HEK293 (cell line): ENCODE measurements around the gene FAM228B.
"Not testable (repeated sequence)": the region's sequence is repeated elsewhere in the genome, so short reads cannot be mapped to it uniquely, and the experiment has no call there.

Experiments
- CTCF ChIA-PET: fragments of 350-600 bp; formaldehyde crosslinking; extraction: SDS; loops from one replicate; lab custom pipeline; 2021; ENCODE audit warnings: antibody characterized with exemption; lab: Yijun Ruan, JAX
- POLR2A ChIA-PET: fragments of 300-600 bp; formaldehyde crosslinking; extraction: SDS; loops from one replicate; lab custom pipeline; 2020; ENCODE audit warnings: antibody characterized with exemption, inconsistent platforms; lab: Yijun Ruan, JAX
- H3K27ac ChIP-seq: fragments of 200-500 bp; sonication (Bioruptor generic); 2 replicates; pipeline ENCODE4 v1.5.1; 2014; ENCODE audit warnings: low read depth, low read length, control low read depth, inconsistent platforms; ENCODE audit errors: extremely low read depth
- H3K36me3 ChIP-seq, 2 experiments: fragments of 200-500 bp in 1 of 2; sonication (Bioruptor generic) in 1 of 2; 1 replicate in 1 of 2; 2 replicates in 1 of 2; pipeline ENCODE4 v1.5.1; 2014 to 2017; ENCODE audit warnings: inconsistent platforms in 2 of 2, low read length in 2 of 2; ENCODE audit not compliant: control insufficient read depth in 2 of 2, insufficient read depth in 1 of 2
- H3K4me1 ChIP-seq: fragments of 200-500 bp; sonication (Bioruptor generic); 2 replicates; pipeline ENCODE4 v1.5.1; 2014; ENCODE audit warnings: mild to moderate bottlenecking, low read length, inconsistent platforms; ENCODE audit not compliant: control insufficient read depth, insufficient read depth
- H3K4me3 ChIP-seq: 2 replicates; pipeline ENCODE4 v1.5.1; 2011; ENCODE audit warnings: low read depth, mild to moderate bottlenecking, control low read depth, low read length, moderate library complexity
- H3K9me3 ChIP-seq: fragments of 200-500 bp; sonication (Bioruptor generic); 2 replicates; pipeline ENCODE4 v1.5.1; 2014; ENCODE audit warnings: low read depth, low read length, inconsistent platforms; ENCODE audit not compliant: control insufficient read depth, insufficient read depth
- BCL11B ChIP-seq: fragments of 450-650 bp; formaldehyde crosslinking; IDR thresholded peaks from 2 replicates; pipeline ENCODE4 v1.5.1; 2016; ENCODE audit warnings: low read depth, missing biosample characterization, missing genetic modification characterization
- FEZF1 ChIP-seq: fragments of 450-650 bp; formaldehyde crosslinking; IDR thresholded peaks from 2 replicates; pipeline ENCODE4 v1.5.1; 2016; ENCODE audit warnings: missing biosample characterization, missing genetic modification characterization
- GFI1B ChIP-seq: fragments of 450-650 bp; formaldehyde crosslinking; IDR thresholded peaks from 2 replicates; pipeline ENCODE4 v1.5.1; 2016; ENCODE audit warnings: missing biosample characterization, missing genetic modification characterization
- GLI4 ChIP-seq: fragments of 450-650 bp; formaldehyde crosslinking; IDR thresholded peaks from 2 replicates; pipeline ENCODE4 v1.5.1; 2016; ENCODE audit warnings: missing biosample characterization, missing genetic modification characterization
- REST ChIP-seq: fragments of 450-650 bp; formaldehyde crosslinking; IDR thresholded peaks from 2 replicates; pipeline ENCODE4 v1.5.1; 2016; ENCODE audit warnings: missing biosample characterization, missing genetic modification characterization
- SETDB1 ChIP-seq: IDR thresholded peaks from one replicate; pipeline ENCODE4 v1.6.1; 2017; ENCODE audit warnings: mild to moderate bottlenecking, low read length, moderate library complexity, mixed read lengths; ENCODE audit not compliant: insufficient read length
- ZBTB17 ChIP-seq: fragments of 450-650 bp; formaldehyde crosslinking; IDR thresholded peaks from 2 replicates; pipeline ENCODE4 v1.5.1; 2016; ENCODE audit warnings: missing biosample characterization, missing genetic modification characterization
- ZNF133 ChIP-seq: fragments of 450-650 bp; formaldehyde crosslinking; IDR thresholded peaks from 2 replicates; pipeline ENCODE4 v1.5.1; 2016; ENCODE audit warnings: missing biosample characterization, missing genetic modification characterization
- ZNF140 ChIP-seq: fragments of 450-650 bp; formaldehyde crosslinking; IDR thresholded peaks from 2 replicates; pipeline ENCODE4 v1.5.1; 2016; ENCODE audit warnings: missing biosample characterization, missing genetic modification characterization
- ZNF239 ChIP-seq: fragments of 450-650 bp; formaldehyde crosslinking; IDR thresholded peaks from 2 replicates; pipeline ENCODE4 v1.5.1; 2016; ENCODE audit warnings: missing biosample characterization, missing genetic modification characterization
- ZNF26 ChIP-seq: fragments of 450-650 bp; formaldehyde crosslinking; IDR thresholded peaks from 2 replicates; pipeline ENCODE4 v1.5.1; 2016; ENCODE audit warnings: missing biosample characterization, missing genetic modification characterization
- ZNF366 ChIP-seq: fragments of 450-650 bp; formaldehyde crosslinking; conservative IDR thresholded peaks from 2 replicates; pipeline ENCODE4 v1.5.1; 2016; ENCODE audit warnings: missing biosample characterization, missing genetic modification characterization
- ZNF398 ChIP-seq: fragments of 450-650 bp; formaldehyde crosslinking; IDR thresholded peaks from 2 replicates; pipeline ENCODE4 v1.5.1; 2017; ENCODE audit warnings: missing biosample characterization, missing genetic modification characterization
- ZNF416 ChIP-seq: fragments of 450-650 bp; formaldehyde crosslinking; IDR thresholded peaks from 2 replicates; pipeline ENCODE4 v1.5.1; 2016; ENCODE audit warnings: missing biosample characterization, missing genetic modification characterization
- ZNF529 ChIP-seq: fragments of 450-650 bp; formaldehyde crosslinking; IDR thresholded peaks from 2 replicates; pipeline ENCODE4 v1.5.1; 2017; ENCODE audit warnings: missing genetic modification characterization, missing biosample characterization; ENCODE audit not compliant: insufficient replicate concordance
- ZNF555 ChIP-seq: fragments of 450-650 bp; formaldehyde crosslinking; conservative IDR thresholded peaks from 2 replicates; pipeline ENCODE4 v1.5.1; 2017; ENCODE audit warnings: missing biosample characterization, mild to moderate bottlenecking, missing genetic modification characterization, inconsistent platforms
- ZNF621 ChIP-seq: fragments of 450-650 bp; formaldehyde crosslinking; IDR thresholded peaks from 2 replicates; pipeline ENCODE4 v1.5.1; 2017; ENCODE audit warnings: missing biosample characterization, missing genetic modification characterization
- ZSCAN16 ChIP-seq: fragments of 450-650 bp; formaldehyde crosslinking; IDR thresholded peaks from 2 replicates; pipeline ENCODE4 v1.5.1; 2016; ENCODE audit warnings: missing biosample characterization, missing genetic modification characterization

Gene FAM228B

GRCh38 chr2:24125956-24126355 is 2.7 kb downstream of the FAM228B start (continued):
- TF ChIP-seq ZSCAN16 (tag by site-specific recombination) (no peak), GLI4 (no peak), ZNF416 (tag by site-specific recombination) (no peak), ZNF366 (no peak), ZNF398 (no peak), ZNF140 (no peak), REST (tag by site-specific recombination) (no peak), ZNF555 (no peak), FEZF1 (tag by site-specific recombination) (no peak), BCL11B (no peak), ZBTB17 (tag by site-specific recombination) (no peak), ZNF239 (no peak)

DNA sequence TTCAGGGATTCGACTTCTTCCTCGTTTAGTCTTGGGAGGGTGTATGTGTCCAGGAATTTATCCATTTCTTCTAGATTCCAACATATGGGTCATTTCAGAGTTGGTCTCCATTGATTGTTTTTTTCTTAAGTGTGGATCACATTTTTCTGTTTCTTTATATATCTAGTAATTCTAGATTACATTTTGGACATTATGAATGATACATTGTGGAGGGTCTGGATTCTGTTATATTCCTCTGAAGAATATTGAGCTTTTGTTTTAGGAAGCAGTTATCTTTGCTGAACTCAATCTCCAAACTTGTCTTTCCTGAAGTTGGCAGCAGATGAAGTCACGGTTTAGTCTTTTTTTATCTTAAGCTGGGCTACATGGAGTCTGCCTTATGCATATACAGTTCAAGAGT is 9.3 kb downstream of the FAM228B start:
- peak; percentile 88 for TF ChIP-seq ZNF26 (tag by site-specific recombination)
- no peak for TF ChIP-seq ZNF621 (tag by site-specific recombination)
- peak; percentile 80 for TF ChIP-seq SETDB1
- H3K4me3 ChIP-seq: no peak overlapping the region
- ChIA-PET POLR2A (no interaction called here), CTCF (interaction anchor here (0.5 to 1.0 kb wide), 2 partner anchors 10 to 352 kb away, joined by 3 to 4 read pairs; no protein-coding TSS in a partner anchor)
- no peaks in the 10 kb centered on the region for H3K4me1 ChIP-seq
- no peak overlapping the region for H3K27ac ChIP-seq
- H3K9me3 ChIP-seq: no peaks in the 10 kb centered on the region
- H3K36me3 ChIP-seq: no peaks in the 10 kb centered on the region; a peak in 2 of 3 replicates

DNA sequence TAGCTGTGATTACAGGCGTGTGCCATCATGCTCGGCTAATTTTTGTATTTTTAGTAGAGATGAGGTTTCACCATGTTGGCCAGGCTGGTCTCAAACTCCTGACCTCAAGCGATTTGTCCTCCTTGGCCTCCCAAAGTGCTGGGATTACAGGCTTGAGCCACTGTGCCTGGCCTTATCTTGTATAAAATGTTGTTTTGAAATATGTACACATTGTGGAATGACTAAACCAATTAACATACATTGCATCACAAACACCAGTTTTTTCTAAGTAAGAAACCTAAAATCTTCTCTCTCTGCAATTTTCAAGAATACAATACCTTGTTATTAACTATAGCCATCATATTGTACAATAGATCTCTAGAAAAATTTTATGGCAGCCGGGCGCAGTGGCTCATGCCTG is 17.0 kb downstream of the FAM228B start:
- H3K4me3 ChIP-seq, POLR2A ChIA-PET, H3K27ac ChIP-seq, H3K36me3 ChIP-seq, H3K4me1 ChIP-seq, H3K9me3 ChIP-seq: not testable (repeated sequence)
- CTCF ChIA-PET: interaction anchor here (0.8 kb wide), 1 partner anchor 13 kb away, joined by 3 read pairs; no protein-coding TSS in a partner anchor

- peaks cover 0 to 3% of the 10 kb centered on the region in 2 experiments; a peak in 1 of 3 replicates for H3K36me3 ChIP-seq
- no peak overlapping the region for H3K4me3 ChIP-seq
- H3K9me3 ChIP-seq: no peaks in the 10 kb centered on the region
- ChIA-PET POLR2A (no interaction called here), CTCF (no interaction called here)
- H3K4me1 ChIP-seq: no peaks in the 10 kb centered on the region
- TF ChIP-seq SETDB1: peak; percentile 80
- TF ChIP-seq ZNF133 (tag by site-specific recombination): peak; percentile 97
- no peak for TF ChIP-seq ZNF529
- TF ChIP-seq GFI1B (tag by site-specific recombination): no peak
- H3K27ac ChIP-seq: no peak overlapping the region
These were observed 24.1 kb downstream of the FAM228B start for GRCh38 chr2:24147364-24147763.
